PC-3 (cell line): Measurements from ENCODE around the gene OTC. TPM values are rescaled to one million over a fixed set of nuclear protein-coding genes. Genes with fewer than 3 reads are reported as not detected.
A peak's percentile ranks its signal among the peaks of the same experiment; 100 is the strongest.

Experiments
- ATAC-seq: fragments of 200-7000 bp; cut with Tn5 transposase; 2 replicates; pipeline ENCODE4 v1.9.1; 2020; ENCODE audit warnings: mild to moderate bottlenecking, moderate library complexity
- BruUV-seq: library from RNA; stranded (reverse); fragments of 400-500 nt; replicated peaks from 2 replicates; lab custom pipeline; 2021; lab: Mats Ljungman, UMichigan
- CTCF ChIA-PET: fragments of 300-600 bp; sonication (Branson Sonifier 250); formaldehyde crosslinking; loops from one replicate; lab custom pipeline; 2022; ENCODE audit warnings: antibody characterized with exemption; lab: Charles Lee
- POLR2A ChIA-PET: fragments of 300-600 bp; sonication (Branson Sonifier 250); formaldehyde crosslinking; loops from one replicate; lab custom pipeline; 2022; ENCODE audit warnings: antibody characterized with exemption; ENCODE audit not compliant: unreplicated experiment; lab: Charles Lee
- DNase-seq: peaks from one replicate; pipeline ENCODE4 v3.0.0-alpha.2; 2015
- H2AFZ ChIP-seq: fragments of 300-600 bp; sonication (generic); 2 replicates; pipeline ENCODE4 v1.6.0; 2016; ENCODE audit warnings: antibody characterized with exemption, low read length
- H3F3A ChIP-seq: fragments of 300-600 bp; sonication (generic); one replicate; pipeline ENCODE4 v1.6.0; 2017; ENCODE audit warnings: antibody characterized with exemption, low read length, control low read depth, mild to moderate bottlenecking; ENCODE audit not compliant: unreplicated experiment
- H3K27ac ChIP-seq: fragments of 300-600 bp; sonication (generic); 2 replicates; pipeline ENCODE4 v1.5.1; 2016; ENCODE audit warnings: mild to moderate bottlenecking, low read length
- H3K27me3 ChIP-seq: fragments of 300-600 bp; sonication (generic); 2 replicates; pipeline ENCODE4 v1.6.1; 2016; ENCODE audit warnings: low read length, mixed read lengths
- H3K36me3 ChIP-seq: fragments of 300-600 bp; sonication (generic); 2 replicates; pipeline ENCODE4 v1.6.1; 2016; ENCODE audit warnings: low read depth, mixed run types, low read length, mixed read lengths
- H3K4me1 ChIP-seq: fragments of 300-600 bp; sonication (generic); 2 replicates; pipeline ENCODE4 v1.5.1; 2016; ENCODE audit warnings: low read length; ENCODE audit not compliant: insufficient read depth
- H3K4me2 ChIP-seq: fragments of 300-600 bp; sonication (generic); 2 replicates; pipeline ENCODE4 v1.6.0; 2016; ENCODE audit warnings: low read length
- H3K4me3 ChIP-seq: fragments of 300-600 bp; sonication (generic); 2 replicates; pipeline ENCODE4 v1.5.1; 2016; ENCODE audit warnings: mild to moderate bottlenecking, low read length, mixed read lengths
- H3K79me2 ChIP-seq: fragments of 300-600 bp; sonication (generic); 2 replicates; pipeline ENCODE4 v1.6.1; 2017; ENCODE audit warnings: low read length, mixed read lengths
- H3K9ac ChIP-seq: fragments of 300-600 bp; sonication (generic); 2 replicates; pipeline ENCODE4 v1.6.0; 2016; ENCODE audit warnings: mild to moderate bottlenecking, low read length
- H3K9me2 ChIP-seq: fragments of 300-600 bp; sonication (generic); replicated peaks from 2 replicates; pipeline ENCODE4 v1.6.1; 2016; ENCODE audit warnings: mixed run types, low read length, mixed read lengths
- H3K9me3 ChIP-seq: fragments of 300-600 bp; sonication (generic); 2 replicates; pipeline ENCODE4 v1.6.1; 2016; ENCODE audit warnings: low read length, mixed read lengths
- H4K20me1 ChIP-seq: fragments of 300-600 bp; sonication (generic); 2 replicates; pipeline ENCODE4 v1.6.1; 2016; ENCODE audit warnings: low read length, mixed read lengths
- EZH2 ChIP-seq: fragments of 300-600 bp; sonication (generic); IDR thresholded peaks from one replicate; pipeline ENCODE4 v1.6.1; 2017; ENCODE audit warnings: antibody characterized with exemption, mild to moderate bottlenecking, low read length; ENCODE audit not compliant: unreplicated experiment
- EZH2phosphoT487 ChIP-seq: fragments of 300-600 bp; sonication (generic); IDR thresholded peaks from 2 replicates; pipeline ENCODE4 v1.6.1; 2018; ENCODE audit warnings: mild to moderate bottlenecking, antibody characterized with exemption, low read length, borderline replicate concordance
- intact Hi-C: fragments of 100-400 bp; cut with micrococcal nuclease; formaldehyde crosslinking; loops from 2 replicates; pipeline ENCODE4 v1.9.0; 2023
- total RNA-seq: library from RNA; depleted of rRNA; stranded (reverse); fragments of >200 nt; gene quantifications from 2 replicates; pipeline ENCODE4 v1.2.3, GENCODE V29; 2014
- TF ChIP-seq, protein P1 (sequence below): fragments of 300-600 bp; sonication (generic); conservative IDR thresholded peaks from 2 replicates; pipeline ENCODE4 v1.5.1; 2017; ENCODE audit warnings: antibody characterized with exemption, low read depth, mild to moderate bottlenecking, low read length

The OTC gene
- total RNA-seq, 1 experiment from 2014 or later: not detected

- no peak; the same call in 1 of the 2 replicates for ATAC-seq
- H4K20me1 ChIP-seq: no peaks in the 10 kb centered on the region
- BruUV-seq: TSS peak; percentile 28
- DNase-seq: no peak
- intact Hi-C loops: loop anchor here (1.0 to 2.0 kb wide), 4 partner anchors 23 to 135 kb away; no protein-coding TSS in a partner anchor
- H3K9me3 ChIP-seq: no peaks in the 10 kb centered on the region
- peak overlapping the region; percentile 83 for H2AFZ ChIP-seq
- no peaks in the 10 kb centered on the region for H3K36me3 ChIP-seq
- CTCF ChIA-PET: interaction anchor here (0.8 to 1.9 kb wide), 6 partner anchors 8 to 152 kb away, joined by 3 to 8 read pairs (median 4); no protein-coding TSS in a partner anchor
- H3K4me1 ChIP-seq: peaks cover 17% of the 10 kb centered on the region
- peak overlapping the region; percentile 79; the same call in 1 of the 2 replicates for H3K4me3 ChIP-seq
- POLR2A ChIA-PET: no interaction called here
- no peaks in the 10 kb centered on the region for H3F3A ChIP-seq
- no peaks in the 10 kb centered on the region for H3K9me2 ChIP-seq
- no peak overlapping the region for H3K9ac ChIP-seq
- H3K4me2 ChIP-seq: peak overlapping the region; percentile 70
- no peaks in the 10 kb centered on the region for H3K27me3 ChIP-seq
- H3K79me2 ChIP-seq: peaks cover 16% of the 10 kb centered on the region
- no peak overlapping the region for H3K27ac ChIP-seq
- TF ChIP-seq, protein P1, sequence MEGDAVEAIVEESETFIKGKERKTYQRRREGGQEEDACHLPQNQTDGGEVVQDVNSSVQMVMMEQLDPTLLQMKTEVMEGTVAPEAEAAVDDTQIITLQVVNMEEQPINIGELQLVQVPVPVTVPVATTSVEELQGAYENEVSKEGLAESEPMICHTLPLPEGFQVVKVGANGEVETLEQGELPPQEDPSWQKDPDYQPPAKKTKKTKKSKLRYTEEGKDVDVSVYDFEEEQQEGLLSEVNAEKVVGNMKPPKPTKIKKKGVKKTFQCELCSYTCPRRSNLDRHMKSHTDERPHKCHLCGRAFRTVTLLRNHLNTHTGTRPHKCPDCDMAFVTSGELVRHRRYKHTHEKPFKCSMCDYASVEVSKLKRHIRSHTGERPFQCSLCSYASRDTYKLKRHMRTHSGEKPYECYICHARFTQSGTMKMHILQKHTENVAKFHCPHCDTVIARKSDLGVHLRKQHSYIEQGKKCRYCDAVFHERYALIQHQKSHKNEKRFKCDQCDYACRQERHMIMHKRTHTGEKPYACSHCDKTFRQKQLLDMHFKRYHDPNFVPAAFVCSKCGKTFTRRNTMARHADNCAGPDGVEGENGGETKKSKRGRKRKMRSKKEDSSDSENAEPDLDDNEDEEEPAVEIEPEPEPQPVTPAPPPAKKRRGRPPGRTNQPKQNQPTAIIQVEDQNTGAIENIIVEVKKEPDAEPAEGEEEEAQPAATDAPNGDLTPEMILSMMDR: 0 out of 2 replicates have a peak, but pooled peaks have one; percentile 7
- TF ChIP-seq EZH2: no peak
These were observed 24.7 kb upstream of the OTC start for GRCh38 chrX:38327775-38328081.

- no peak overlapping the region for H3K4me2 ChIP-seq
- ChIA-PET POLR2A (no interaction called here), CTCF (no interaction called here)
- BruUV-seq: no TSS peak
- no peak overlapping the region for H3K27ac ChIP-seq
- TF ChIP-seq EZH2 (no peak), EZH2phosphoT487 (no peak)
- TF ChIP-seq, protein P1: no peak
- no peak overlapping the region for H3K4me3 ChIP-seq
- no peaks in the 10 kb centered on the region for H3K9me3 ChIP-seq
- DNase-seq (no peak), ATAC-seq (no peak)
- H3K9me2 ChIP-seq: no peaks in the 10 kb centered on the region
- H3K4me1 ChIP-seq: 0 out of 2 replicates have a peak, but pooled peaks cover 3% of the 10 kb centered on the region
- H2AFZ ChIP-seq: no peak overlapping the region
- H4K20me1 ChIP-seq: no peaks in the 10 kb centered on the region
- peaks cover 6% of the 10 kb centered on the region for H3K27me3 ChIP-seq
- no peaks in the 10 kb centered on the region for H3F3A ChIP-seq
- no peaks in the 10 kb centered on the region; the same call in 1 of the 2 replicates for H3K36me3 ChIP-seq
- H3K9ac ChIP-seq: no peak overlapping the region
- no peaks in the 10 kb centered on the region for H3K79me2 ChIP-seq
- intact Hi-C loops: no loop called here
These were observed 19.9 kb upstream of the OTC start for GRCh38 chrX:38332505-38332904.

DNA sequence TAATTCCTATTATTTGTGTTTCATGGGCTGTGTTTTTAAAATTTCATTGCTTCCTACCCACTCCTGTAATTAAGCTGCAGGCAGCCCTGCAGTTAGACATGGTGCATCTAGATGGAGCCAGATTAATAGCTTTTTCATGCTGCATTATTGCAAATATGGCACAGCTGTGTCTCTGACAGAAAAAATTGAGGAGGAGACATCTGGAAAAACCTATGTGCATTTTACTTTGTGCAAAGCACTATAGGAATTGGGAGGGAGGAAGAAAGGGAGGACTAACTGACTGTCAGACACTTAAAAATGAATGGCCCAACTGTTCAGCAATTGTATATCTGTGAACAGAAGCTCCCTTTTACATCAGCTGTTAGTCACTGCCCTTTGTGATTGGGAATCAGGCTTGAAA, 17.0 kb upstream of the OTC start:
- no TSS peak for BruUV-seq
- Histone ChIP-seq H3K27me3 (peaks cover 6% of the 10 kb centered on the region), H3F3A (no peaks in the 10 kb centered on the region), H3K79me2 (no peaks in the 10 kb centered on the region), H3K27ac (no peak overlapping the region), H4K20me1 (no peaks in the 10 kb centered on the region), H3K9me3 (no peaks in the 10 kb centered on the region), H3K36me3 (no peaks in the 10 kb centered on the region; the same call in 1 of the 2 replicates), H3K4me1 (no peaks in the 10 kb centered on the region), H3K4me3 (no peak overlapping the region), H3K9ac (no peak overlapping the region), H3K9me2 (no peaks in the 10 kb centered on the region), H2AFZ (no peak overlapping the region), H3K4me2 (no peak overlapping the region)
- POLR2A ChIA-PET: no interaction called here
- CTCF ChIA-PET: interaction anchor here (1.0 to 1.1 kb wide), 2 partner anchors 8 to 292 kb away, joined by 3 to 4 read pairs; partner anchors contain the start of gene RPGR
- intact Hi-C loops: no loop called here
- DNase-seq: no peak
- ATAC-seq: no peak
- TF ChIP-seq, protein P1: peak; percentile 39; the same call in 1 of the 2 replicates
- TF ChIP-seq EZH2phosphoT487: no peak
